HCT116 (cell line): ENCODE data around the gene SEC31A. TPM values are rescaled to one million over a fixed set of nuclear protein-coding genes. Genes with fewer than 3 reads are reported as not detected.

Experiments
- ATAC-seq: fragments of 200-7000 bp; cut with Tn5 transposase; 2 replicates; pipeline ENCODE4 v1.9.1; 2020; ENCODE audit warnings: mild to moderate bottlenecking, moderate library complexity
- BruUV-seq: library from RNA; stranded (reverse); fragments of 400-500 nt; replicated peaks from 2 replicates; lab custom pipeline; 2021; lab: Mats Ljungman, UMichigan
- CTCF ChIA-PET: fragments of 300-600 bp; sonication (Branson Sonifier 250); formaldehyde crosslinking; loops from one replicate; lab custom pipeline; 2021; ENCODE audit warnings: antibody characterized with exemption; lab: Charles Lee
- POLR2A ChIA-PET: fragments of 300-600, 350-600 bp; sonication (Branson Sonifier 250); formaldehyde crosslinking; loops from one replicate; lab custom pipeline; 2021; ENCODE audit warnings: antibody characterized with exemption; lab: Charles Lee
- RAD21 ChIA-PET, 2 experiments: fragments of 300-600 bp; sonication (Branson Sonifier 250); formaldehyde crosslinking; loops; one replicate each; lab custom pipeline; 2023; ENCODE audit warnings: low total read pairs in 2 of 2; ENCODE audit not compliant: uncharacterized antibody in 2 of 2, unreplicated experiment in 2 of 2, low non-redundant PET in 1 of 2; lab: Charles Lee
- DNase-seq: peaks from one replicate; pipeline ENCODE4 v3.0.0-alpha.2; 2010; ENCODE audit warnings: low read depth, low spot score
- H2AFZ ChIP-seq: fragments of 200-600 bp; shearing (Covaris generic), sonication (generic); 2 replicates; pipeline ENCODE4 v1.6.1; 2017; ENCODE audit warnings: low read depth, mixed run types, mixed read lengths, antibody characterized with exemption, low read length; ENCODE audit not compliant: poor library complexity, severe bottlenecking
- H3K27ac ChIP-seq: 2 replicates; pipeline ENCODE4 v1.5.1; 2012; ENCODE audit warnings: low read depth, low read length
- H3K27me3 ChIP-seq: fragments of 200-600 bp; sonication (generic); 2 replicates; pipeline ENCODE4 v1.6.1; 2016; ENCODE audit warnings: mixed run types, low read length, mixed read lengths; ENCODE audit not compliant: insufficient read depth
- H3K36me3 ChIP-seq, 2 experiments: fragments of 200-500 bp in 1 of 2; fragments of 200-600 bp in 1 of 2; sonication (Bioruptor generic) in 1 of 2; sonication (generic) in 1 of 2; 2 replicates each; pipeline versions ENCODE4 v1.5.1 to v1.6.1; 2014 to 2016; ENCODE audit warnings: low read length in 2 of 2, inconsistent platforms in 1 of 2, mixed read lengths in 1 of 2, mixed run types in 1 of 2; ENCODE audit not compliant: insufficient read depth in 2 of 2, control insufficient read depth in 1 of 2
- H3K4me1 ChIP-seq, 2 experiments: fragments of 200-600 bp in 1 of 2; sonication (generic) in 1 of 2; 2 replicates each; pipeline versions ENCODE4 v1.5.1 to v1.6.1; 2012 to 2017; ENCODE audit warnings: low read length in 2 of 2, inconsistent platforms in 1 of 2, mild to moderate bottlenecking in 1 of 2, mixed read lengths in 1 of 2, mixed run types in 1 of 2, moderate library complexity in 1 of 2; ENCODE audit not compliant: insufficient read depth in 2 of 2, control insufficient read depth in 1 of 2
- H3K4me2 ChIP-seq: fragments of 200-600 bp; sonication (generic); 2 replicates; pipeline ENCODE4 v1.6.1; 2017; ENCODE audit warnings: mixed run types, low read length, mixed read lengths
- H3K4me3 ChIP-seq, 2 experiments: fragments of 200-600 bp in 1 of 2; sonication (generic) in 1 of 2; replicated peaks in 1 of 2; 2 replicates each; pipeline ENCODE4 v1.5.1; 2011 to 2016; ENCODE audit warnings: low read length in 2 of 2, control low read depth in 1 of 2, low read depth in 1 of 2, mild to moderate bottlenecking in 1 of 2, mixed read lengths in 1 of 2, mixed run types in 1 of 2
- H3K79me2 ChIP-seq: fragments of 200-600 bp; sonication (generic); 2 replicates; pipeline ENCODE4 v1.6.1; 2017; ENCODE audit warnings: mild to moderate bottlenecking, mixed run types, low read length, moderate library complexity, mixed read lengths; ENCODE audit not compliant: insufficient read depth
- H3K9ac ChIP-seq: fragments of 200-600 bp; sonication (generic); 2 replicates; pipeline ENCODE4 v1.6.1; 2016; ENCODE audit warnings: low read length, mixed read lengths
- H3K9me2 ChIP-seq: fragments of 200-600 bp; sonication (generic), shearing (Covaris generic); 2 replicates; pipeline ENCODE4 v1.6.1; 2017; ENCODE audit warnings: mixed run types, mild to moderate bottlenecking, moderate library complexity; ENCODE audit not compliant: insufficient read depth
- H3K9me3 ChIP-seq, 2 experiments: fragments of 200-500 bp in 1 of 2; fragments of 200-600 bp in 1 of 2; sonication (Bioruptor generic) in 1 of 2; sonication (generic) in 1 of 2; 2 replicates each; pipeline ENCODE4 v1.6.1; 2014 to 2017; ENCODE audit warnings: low read length in 2 of 2, mixed read lengths in 2 of 2, inconsistent platforms in 1 of 2, low read depth in 1 of 2, mild to moderate bottlenecking in 1 of 2, mixed run types in 1 of 2, moderate library complexity in 1 of 2; ENCODE audit not compliant: control insufficient read depth in 1 of 2, insufficient read depth in 1 of 2
- H4K20me1 ChIP-seq: fragments of 200-600 bp; sonication (generic), shearing (Covaris generic); 2 replicates; pipeline ENCODE4 v1.6.1; 2017; ENCODE audit warnings: mixed run types, mild to moderate bottlenecking, moderate library complexity; ENCODE audit not compliant: insufficient read depth
- ATF3 ChIP-seq: IDR thresholded peaks from 2 replicates; pipeline ENCODE4 v1.6.1; 2012
- CEBPB ChIP-seq: IDR thresholded peaks from 2 replicates; pipeline ENCODE4 v1.6.1; 2012; ENCODE audit warnings: low read depth
- EGR1 ChIP-seq: IDR thresholded peaks from 2 replicates; pipeline ENCODE4 v1.6.1; 2012; ENCODE audit warnings: low read depth
- ELF1 ChIP-seq: IDR thresholded peaks from 2 replicates; pipeline ENCODE4 v1.6.1; 2012; ENCODE audit warnings: low read depth, borderline replicate concordance
- EZH2 ChIP-seq: fragments of 200-600 bp; sonication (generic); IDR thresholded peaks from 2 replicates; pipeline ENCODE4 v1.6.1; 2017; ENCODE audit warnings: antibody characterized with exemption, mixed run types
- FOSL1 ChIP-seq: IDR thresholded peaks from 2 replicates; pipeline ENCODE4 v1.6.1; 2012; ENCODE audit warnings: low read depth
- JUND ChIP-seq: IDR thresholded peaks from 2 replicates; pipeline ENCODE4 v1.6.1; 2012
- MAX ChIP-seq: IDR thresholded peaks from 2 replicates; pipeline ENCODE4 v1.6.1; 2012
- RAD21 ChIP-seq: IDR thresholded peaks from 2 replicates; pipeline ENCODE4 v1.6.1; 2012; ENCODE audit warnings: low read depth, mild to moderate bottlenecking
- REST ChIP-seq: IDR thresholded peaks from 2 replicates; pipeline ENCODE4 v1.6.1; 2012; ENCODE audit warnings: low read depth
- SIN3A ChIP-seq: IDR thresholded peaks from 2 replicates; pipeline ENCODE4 v1.6.1; 2012; ENCODE audit warnings: low read depth
- SP1 ChIP-seq: IDR thresholded peaks from 2 replicates; pipeline ENCODE4 v1.6.1; 2012; ENCODE audit warnings: low read depth
- SRF ChIP-seq: IDR thresholded peaks from 2 replicates; pipeline ENCODE4 v1.6.1; 2012; ENCODE audit warnings: low read depth
- TCF7L2 ChIP-seq: IDR thresholded peaks from 2 replicates; pipeline ENCODE4 v1.7.0; 2011; ENCODE audit warnings: borderline replicate concordance, inconsistent platforms; ENCODE audit not compliant: insufficient read depth, insufficient read length; ENCODE audit errors: extremely low read depth
- YY1 ChIP-seq: IDR thresholded peaks from 2 replicates; pipeline ENCODE4 v1.6.1; 2011; ENCODE audit warnings: low read length, low read depth, moderate library complexity, mild to moderate bottlenecking; ENCODE audit not compliant: insufficient replicate concordance; ENCODE audit errors: extremely low read depth
- ZBTB33 ChIP-seq: IDR thresholded peaks from 2 replicates; pipeline ENCODE4 v1.6.1; 2011; ENCODE audit warnings: mild to moderate bottlenecking, low read length, moderate library complexity; ENCODE audit not compliant: insufficient replicate concordance; ENCODE audit errors: extremely low read depth
- ZNF274 ChIP-seq: fragments of 200-500 bp; sonication (Bioruptor generic); IDR thresholded peaks from 2 replicates; pipeline ENCODE4 v1.6.1; 2014; ENCODE audit warnings: mild to moderate bottlenecking, low read depth, low read length, inconsistent platforms
- intact Hi-C: fragments of 100-400 bp; cut with micrococcal nuclease; formaldehyde crosslinking; loops from 2 replicates; pipeline ENCODE4 v1.10.0; 2022
- total RNA-seq: library from RNA; stranded (reverse); gene quantifications from one replicate; pipeline ENCODE4 v1.2.1, GENCODE V29; 2021; ENCODE audit not compliant: unreplicated experiment

The SEC31A gene
- total RNA-seq, 1 experiment from 2014 or later = 78.5 TPM

- H3K4me3 ChIP-seq = no peak overlapping the region
- RAD21 ChIA-PET = no interaction called here
- peaks cover 5 to 6% of the 10 kb centered on the region in 2 experiments; a peak in 1 of 4 replicates for H3K9me3 ChIP-seq
- no peak overlapping the region for H3K27ac ChIP-seq
- H2AFZ ChIP-seq = no peak overlapping the region
- H4K20me1 ChIP-seq = no peaks in the 10 kb centered on the region
- no peak overlapping the region for H3K9ac ChIP-seq
- H3K36me3 ChIP-seq = no peaks in the 10 kb centered on the region
- H3K9me2 ChIP-seq = no peaks in the 10 kb centered on the region
- DNase-seq = no peak
- intact Hi-C loops = no loop called here
- no peak for ATAC-seq
- no peak overlapping the region for H3K4me2 ChIP-seq
- CTCF ChIA-PET = no interaction called here
- TF ChIP-seq SP1 = no peak
- no peak for TF ChIP-seq ZNF274
- TF ChIP-seq ELF1 = no peak
- TF ChIP-seq YY1 = no peak
- TF ChIP-seq ATF3 = no peak
- no peak for TF ChIP-seq CEBPB
- no peak for TF ChIP-seq EZH2
- TF ChIP-seq MAX = no peak
- no peak for TF ChIP-seq ZBTB33
- TF ChIP-seq SRF = no peak
- TF ChIP-seq FOSL1 = no peak
- no peak for TF ChIP-seq REST
- TF ChIP-seq JUND = no peak
- no peak for TF ChIP-seq SIN3A
- no peak for TF ChIP-seq TCF7L2
- TF ChIP-seq RAD21 = no peak
- no peak for TF ChIP-seq EGR1
- H3K79me2 ChIP-seq = 0 out of 2 replicates have a peak, but pooled peaks cover 3% of the 10 kb centered on the region
- POLR2A ChIA-PET = no interaction called here
- H3K4me1 ChIP-seq = peaks cover 0 to 6% of the 10 kb centered on the region in 2 experiments; a peak in 1 of 4 replicates
- H3K27me3 ChIP-seq = no peaks in the 10 kb centered on the region
- no TSS peak for BruUV-seq
Observed at GRCh38 chr4:82770607-82771006, 120.3 kb downstream of the SEC31A start.
